Glutamatergic neuron (in vitro differentiated cells): ENCODE data around the gene TMC3. TPM values are rescaled to one million over a fixed set of nuclear protein-coding genes. Genes with fewer than 3 reads are reported as not detected.

Experiments used
- DNase-seq: peaks from one replicate; pipeline ENCODE4 v3.0.0; 2022
- H3K27ac Mint-ChIP-seq: one replicate; pipeline ENCODE4 v1.8.0; 2020; ENCODE audit warnings: mild to moderate bottlenecking, mixed read lengths, inconsistent platforms; ENCODE audit not compliant: unreplicated experiment
- H3K27me3 Mint-ChIP-seq: one replicate; pipeline ENCODE4 v1.8.0; 2020; ENCODE audit warnings: mild to moderate bottlenecking, moderate library complexity, mixed read lengths, inconsistent platforms; ENCODE audit not compliant: unreplicated experiment
- H3K36me3 Mint-ChIP-seq: one replicate; pipeline ENCODE4 v1.8.0; 2020; ENCODE audit warnings: mild to moderate bottlenecking, mixed read lengths, inconsistent platforms; ENCODE audit not compliant: unreplicated experiment
- H3K4me1 Mint-ChIP-seq: one replicate; pipeline ENCODE4 v1.8.0; 2020; ENCODE audit warnings: mild to moderate bottlenecking, low read depth, mixed read lengths, inconsistent platforms; ENCODE audit not compliant: unreplicated experiment
- H3K4me3 Mint-ChIP-seq: one replicate; pipeline ENCODE4 v1.8.0; 2020; ENCODE audit warnings: mild to moderate bottlenecking, mixed read lengths, inconsistent platforms; ENCODE audit not compliant: unreplicated experiment
- H3K9me3 Mint-ChIP-seq: one replicate; pipeline ENCODE4 v1.8.0; 2020; ENCODE audit warnings: mild to moderate bottlenecking, moderate library complexity, mixed read lengths, inconsistent platforms; ENCODE audit not compliant: unreplicated experiment
- total RNA-seq: library from RNA; stranded (reverse); fragmentation: NEBNext Ultra II Directional; extraction: Animal tissue kit (Norgen Biotek cat#: 25700); gene quantifications from one replicate; pipeline ENCODE4 v1.2.1, GENCODE V29; 2021; ENCODE audit not compliant: unreplicated experiment
- TF ChIP-seq, protein P1 (sequence below): fragments of 200-600 bp; sonication (generic); IDR thresholded peaks from one replicate; pipeline ENCODE4 v1.5.0; 2021; ENCODE audit not compliant: partially characterized antibody, unreplicated experiment

The TMC3 gene
- total RNA-seq, 1 donor from 2014 or later: not detected

- no peak overlapping the region for H3K27ac Mint-ChIP-seq
- H3K36me3 Mint-ChIP-seq: no peaks in the 10 kb centered on the region
- no peaks in the 10 kb centered on the region for H3K4me1 Mint-ChIP-seq
- H3K4me3 Mint-ChIP-seq: no peak overlapping the region
- peaks cover 4% of the 10 kb centered on the region for H3K27me3 Mint-ChIP-seq
- TF ChIP-seq, protein P1, sequence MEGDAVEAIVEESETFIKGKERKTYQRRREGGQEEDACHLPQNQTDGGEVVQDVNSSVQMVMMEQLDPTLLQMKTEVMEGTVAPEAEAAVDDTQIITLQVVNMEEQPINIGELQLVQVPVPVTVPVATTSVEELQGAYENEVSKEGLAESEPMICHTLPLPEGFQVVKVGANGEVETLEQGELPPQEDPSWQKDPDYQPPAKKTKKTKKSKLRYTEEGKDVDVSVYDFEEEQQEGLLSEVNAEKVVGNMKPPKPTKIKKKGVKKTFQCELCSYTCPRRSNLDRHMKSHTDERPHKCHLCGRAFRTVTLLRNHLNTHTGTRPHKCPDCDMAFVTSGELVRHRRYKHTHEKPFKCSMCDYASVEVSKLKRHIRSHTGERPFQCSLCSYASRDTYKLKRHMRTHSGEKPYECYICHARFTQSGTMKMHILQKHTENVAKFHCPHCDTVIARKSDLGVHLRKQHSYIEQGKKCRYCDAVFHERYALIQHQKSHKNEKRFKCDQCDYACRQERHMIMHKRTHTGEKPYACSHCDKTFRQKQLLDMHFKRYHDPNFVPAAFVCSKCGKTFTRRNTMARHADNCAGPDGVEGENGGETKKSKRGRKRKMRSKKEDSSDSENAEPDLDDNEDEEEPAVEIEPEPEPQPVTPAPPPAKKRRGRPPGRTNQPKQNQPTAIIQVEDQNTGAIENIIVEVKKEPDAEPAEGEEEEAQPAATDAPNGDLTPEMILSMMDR: no peak
- no peak for DNase-seq
- peaks cover 2% of the 10 kb centered on the region for H3K9me3 Mint-ChIP-seq
Observed at GRCh38 chr15:81285461-81285860, 88.6 kb downstream of the TMC3 start.

DNA sequence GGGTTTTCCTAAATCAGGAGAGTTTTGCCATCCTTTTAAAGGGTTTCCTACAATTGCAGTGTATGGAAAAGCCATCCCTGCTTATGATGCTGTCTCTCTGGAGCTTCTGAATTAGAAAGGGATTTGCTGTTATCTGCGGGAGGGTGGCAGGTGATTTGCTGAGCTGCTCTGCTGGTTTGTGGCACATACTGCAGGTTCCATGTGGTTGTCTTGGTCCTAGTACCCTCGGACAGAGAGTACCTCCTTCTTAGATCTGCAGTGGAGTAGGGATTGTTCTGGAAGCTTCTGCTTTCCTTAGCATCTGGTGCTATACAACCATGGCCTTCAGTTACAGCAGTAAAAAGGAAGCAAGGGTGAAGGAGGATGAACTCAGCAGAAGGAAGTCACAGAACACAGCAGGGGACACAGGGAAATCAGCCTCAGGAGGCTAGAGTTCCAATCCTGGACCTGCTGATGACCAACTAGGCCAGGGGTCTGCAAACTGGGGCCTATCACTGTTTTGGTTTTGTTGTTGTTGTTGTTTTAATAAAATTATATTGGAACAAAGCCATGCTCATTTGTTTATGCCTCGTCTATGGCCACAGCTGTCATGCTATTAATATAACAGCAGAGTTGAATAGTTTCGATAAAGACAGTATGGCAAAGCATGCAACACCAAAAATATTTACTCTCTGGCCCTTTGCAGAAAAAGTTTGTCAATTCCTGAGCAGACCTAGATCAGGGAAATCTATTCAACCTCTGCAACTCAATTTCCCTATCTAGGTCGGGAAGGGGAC lies 89.6 kb downstream of the TMC3 start:
- H3K4me1 Mint-ChIP-seq: no peaks in the 10 kb centered on the region
- H3K4me3 Mint-ChIP-seq: no peak overlapping the region
- H3K36me3 Mint-ChIP-seq: no peaks in the 10 kb centered on the region
- peaks cover 6% of the 10 kb centered on the region for H3K27me3 Mint-ChIP-seq
- H3K9me3 Mint-ChIP-seq: peaks cover 2% of the 10 kb centered on the region
- TF ChIP-seq, protein P1: no peak
- H3K27ac Mint-ChIP-seq: no peak overlapping the region
- DNase-seq: no peak

DNA sequence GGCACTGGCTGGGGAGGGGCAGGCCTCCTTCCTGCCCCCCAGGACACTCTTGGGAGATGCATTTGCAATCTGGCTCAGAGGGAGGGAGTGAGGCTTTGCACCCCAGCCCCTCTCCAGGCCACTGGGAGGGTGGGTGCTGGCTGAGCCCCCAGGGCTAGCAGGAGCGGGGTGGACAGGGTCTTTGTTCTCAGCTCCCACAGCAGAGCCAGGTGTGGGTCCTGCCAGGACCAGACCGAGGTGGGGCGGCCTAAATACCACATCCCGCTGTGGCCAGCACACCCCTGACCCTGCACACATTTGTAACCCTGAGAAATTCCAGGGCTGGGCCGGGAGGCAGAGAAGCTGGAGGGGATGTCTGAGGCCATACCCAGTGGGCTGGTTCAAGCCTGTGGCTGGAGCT lies 91.1 kb downstream of the TMC3 start:
- TF ChIP-seq, protein P1: no peak

DNA sequence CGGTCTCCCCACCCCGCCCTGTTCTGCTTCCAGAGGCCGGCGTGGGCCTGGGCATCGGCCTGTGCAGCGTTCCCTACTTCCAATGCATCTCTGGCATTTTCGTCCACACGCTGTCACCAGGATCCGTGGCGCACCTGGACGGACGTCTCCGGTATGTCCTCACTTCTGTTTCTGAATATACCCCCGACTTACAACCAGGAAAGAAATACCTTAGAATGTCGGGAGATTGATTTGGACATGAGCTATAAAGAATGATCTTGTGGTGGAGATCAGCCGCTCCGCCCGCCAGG lies 91.5 kb downstream of the TMC3 start:
- DNase-seq: no peak
- peaks cover 5% of the 10 kb centered on the region for H3K9me3 Mint-ChIP-seq
- no peak overlapping the region for H3K27ac Mint-ChIP-seq
- H3K4me3 Mint-ChIP-seq: no peak overlapping the region
- TF ChIP-seq, protein P1: no peak
- peaks cover 10% of the 10 kb centered on the region for H3K36me3 Mint-ChIP-seq
- H3K27me3 Mint-ChIP-seq: peaks cover 6% of the 10 kb centered on the region
- H3K4me1 Mint-ChIP-seq: no peaks in the 10 kb centered on the region

More for the DNA sequence above, 91.1 kb downstream of the TMC3 start:
- Mint-ChIP-seq H3K4me3 (no peak overlapping the region), H3K27me3 (peaks cover 6% of the 10 kb centered on the region), H3K27ac (no peak overlapping the region), H3K36me3 (peaks cover 10% of the 10 kb centered on the region), H3K9me3 (peaks cover 5% of the 10 kb centered on the region), H3K4me1 (no peaks in the 10 kb centered on the region)
- DNase-seq: no peak

- Mint-ChIP-seq H3K4me3 (no peak overlapping the region), H3K36me3 (peaks cover 13% of the 10 kb centered on the region), H3K9me3 (peaks cover 5% of the 10 kb centered on the region), H3K27ac (no peak overlapping the region), H3K4me1 (no peaks in the 10 kb centered on the region), H3K27me3 (peaks cover 5% of the 10 kb centered on the region)
- DNase-seq: no peak
- TF ChIP-seq, protein P1: no peak
Observed at GRCh38 chr15:81281766-81282605, 92.0 kb downstream of the TMC3 start.
